ENCODE results near the gene ZC3H12C.

Gene ZC3H12C

GRCh38 chr11:110077346-110077745 lies 15.8 kb upstream of the ZC3H12C start:
- no peak for DNase-seq (ENCODE audit: low spot score)

GRCh38 chr11:110077831-110078325 lies 15.3 kb upstream of the ZC3H12C start:
- DNase-seq (ENCODE audit: low spot score), result peak; percentile 43

- no peak for DNase-seq (ENCODE audit: low spot score)
These were observed 14.2 kb upstream of the ZC3H12C start for GRCh38 chr11:110078923-110079544.

- DNase-seq (ENCODE audit: low spot score), result no peak
These were observed 13.5 kb upstream of the ZC3H12C start for GRCh38 chr11:110079726-110080125.

- no peak for DNase-seq (ENCODE audit: low spot score)
These were observed 11.5 kb upstream of the ZC3H12C start for GRCh38 chr11:110081462-110082376.

GRCh38 chr11:110082899-110083298 lies 10.3 kb upstream of the ZC3H12C start:
- DNase-seq (ENCODE audit: low spot score), result no peak

- no peak for DNase-seq (ENCODE audit: low spot score)
These were observed 7.8 kb upstream of the ZC3H12C start for GRCh38 chr11:110085255-110085838.

- DNase-seq (ENCODE audit: low spot score), result peak; percentile 84
These were observed 6.3 kb upstream of the ZC3H12C start for GRCh38 chr11:110086892-110087309.

- no peak for DNase-seq (ENCODE audit: low spot score)
These were observed 5.2 kb upstream of the ZC3H12C start for GRCh38 chr11:110087812-110088534.

GRCh38 chr11:110088535-110089344 lies 4.5 kb upstream of the ZC3H12C start:
- no peak for DNase-seq (ENCODE audit: low spot score)

GRCh38 chr11:110089617-110090282 lies 3.4 kb upstream of the ZC3H12C start:
- no peak for DNase-seq (ENCODE audit: low spot score)

GRCh38 chr11:110090466-110091026 lies 2.6 kb upstream of the ZC3H12C start:
- no peak for DNase-seq (ENCODE audit: low spot score)

GRCh38 chr11:110092111-110092514 lies 1.1 kb upstream of the ZC3H12C start:
- no peak for DNase-seq (ENCODE audit: low spot score)

- DNase-seq (ENCODE audit: low spot score), result no peak
These were observed 460 bp downstream of the ZC3H12C start for GRCh38 chr11:110093407-110094297.

- DNase-seq (ENCODE audit: low spot score), result no peak
These were observed 1.4 kb downstream of the ZC3H12C start for GRCh38 chr11:110094298-110095285.

- DNase-seq (ENCODE audit: low spot score), result no peak
These were observed 2.4 kb downstream of the ZC3H12C start for GRCh38 chr11:110095554-110095953.

- no peak for DNase-seq (ENCODE audit: low spot score)
These were observed 3.3 kb downstream of the ZC3H12C start for GRCh38 chr11:110096496-110096895.

GRCh38 chr11:110097459-110098012 lies 4.3 kb downstream of the ZC3H12C start:
- no peak for DNase-seq (ENCODE audit: low spot score)

Data from COLO829 (cell line).